NCI-H1417 (cell line): ENCODE data around the gene DPEP1.
A peak's percentile ranks its signal among the peaks of the same experiment; 100 is the strongest.

ENCODE experiments used
- DNase-seq, 3 experiments: peaks; one replicate each; lab custom pipeline; 2025; lab: John Stamatoyannopoulos, UW

Gene DPEP1

DNA sequence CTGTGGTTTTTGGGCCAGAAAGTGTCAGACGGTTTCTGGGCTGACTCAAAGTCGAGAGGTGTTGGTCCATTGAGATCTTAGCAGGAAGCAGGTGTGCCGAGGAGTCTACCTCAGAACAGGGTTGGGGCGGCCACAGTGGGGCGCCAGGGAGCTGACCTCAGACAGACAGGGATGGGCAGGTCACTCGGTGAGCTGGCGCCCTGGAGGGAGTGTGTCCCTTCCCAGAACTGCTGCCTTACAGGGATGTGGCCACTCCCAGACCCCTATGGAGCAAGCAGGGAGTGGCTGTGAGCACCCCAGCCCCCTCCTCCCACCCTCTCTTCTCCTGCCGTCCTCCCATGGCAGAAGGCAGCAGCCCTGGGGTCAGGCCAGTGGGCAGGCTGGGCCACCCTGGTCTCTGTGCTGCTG lies 14.0 kb upstream of the DPEP1 start:
- DNase-seq = peak in 1 of 3 experiments; percentile 19

DNA sequence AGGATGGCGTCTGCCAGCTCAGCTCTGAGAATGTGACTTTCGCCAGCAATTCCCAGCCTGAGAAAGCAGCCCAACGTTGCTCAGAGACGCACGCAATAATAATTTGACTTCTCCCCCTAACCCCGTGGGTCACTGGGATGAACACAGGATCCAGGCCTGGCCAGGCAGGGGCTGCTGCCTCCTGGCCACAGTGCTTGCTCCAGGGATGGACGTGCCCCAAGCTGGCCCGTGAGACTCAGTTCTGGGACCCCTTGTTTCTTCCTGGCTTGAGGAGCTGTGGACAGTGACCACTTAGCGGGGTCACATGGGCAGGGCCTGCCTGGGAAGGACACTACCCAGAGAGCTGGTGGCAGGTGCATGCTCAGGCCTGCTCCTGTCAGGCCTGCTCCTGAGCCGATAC lies 13.5 kb upstream of the DPEP1 start:
- no peak for DNase-seq

DNA sequence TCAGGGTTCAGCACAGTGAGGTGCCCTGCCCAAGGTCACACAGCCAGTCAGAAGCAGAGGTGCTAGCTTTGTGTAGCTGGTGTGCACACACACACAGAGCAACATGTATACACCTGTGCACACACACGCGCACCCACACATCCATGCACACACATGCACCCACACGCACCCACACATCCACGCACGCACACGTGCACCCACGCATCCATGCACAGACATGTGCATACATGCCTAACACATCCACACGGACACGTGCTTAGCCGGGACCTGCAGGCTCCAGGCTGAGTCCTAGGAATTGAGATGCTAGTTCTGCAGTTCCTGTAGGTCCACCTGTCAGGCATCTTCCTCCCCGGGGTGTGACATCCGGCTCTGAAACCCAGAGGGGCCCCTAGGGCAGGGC lies 13.0 kb upstream of the DPEP1 start:
- DNase-seq = no peak

DNA sequence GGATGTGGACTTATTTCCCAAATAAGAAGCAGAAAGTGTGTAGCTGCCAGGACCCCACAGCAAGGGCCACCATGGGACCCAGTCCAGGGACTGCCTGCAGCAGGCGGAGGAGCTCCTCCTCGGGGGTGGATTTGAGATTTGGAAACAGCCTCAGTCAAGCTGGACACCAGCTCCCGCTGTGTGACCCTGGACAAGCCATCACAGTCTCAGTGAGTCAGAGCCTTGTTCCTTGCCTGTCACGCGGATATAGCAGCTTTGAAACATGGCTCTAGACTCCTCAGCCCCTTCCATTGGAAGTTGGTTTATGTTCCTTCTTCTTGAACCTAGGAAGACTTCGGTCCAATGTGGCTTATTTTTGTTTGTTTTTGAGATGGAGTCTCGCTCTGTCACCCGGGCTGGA lies 12.5 kb upstream of the DPEP1 start:
- no peak for DNase-seq

DNA sequence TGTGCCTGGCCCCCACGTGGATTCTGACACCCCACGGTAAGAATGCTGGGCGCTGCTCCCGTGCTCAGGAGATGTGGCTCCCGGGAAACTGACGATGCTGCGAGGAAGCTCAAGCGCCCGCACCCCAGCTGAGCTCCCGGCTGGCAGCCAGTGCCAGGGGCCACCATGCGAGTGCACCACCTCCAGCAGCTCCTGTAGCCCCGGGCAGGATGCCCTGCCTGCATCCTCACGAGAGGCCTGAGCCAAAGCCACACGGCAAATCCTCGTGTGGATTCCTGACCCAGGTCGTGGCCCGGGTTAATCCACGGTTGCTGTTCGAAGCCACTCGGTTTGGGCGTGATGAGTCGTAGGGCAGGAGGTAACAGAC lies 11.6 kb upstream of the DPEP1 start:
- no peak for DNase-seq

DNA sequence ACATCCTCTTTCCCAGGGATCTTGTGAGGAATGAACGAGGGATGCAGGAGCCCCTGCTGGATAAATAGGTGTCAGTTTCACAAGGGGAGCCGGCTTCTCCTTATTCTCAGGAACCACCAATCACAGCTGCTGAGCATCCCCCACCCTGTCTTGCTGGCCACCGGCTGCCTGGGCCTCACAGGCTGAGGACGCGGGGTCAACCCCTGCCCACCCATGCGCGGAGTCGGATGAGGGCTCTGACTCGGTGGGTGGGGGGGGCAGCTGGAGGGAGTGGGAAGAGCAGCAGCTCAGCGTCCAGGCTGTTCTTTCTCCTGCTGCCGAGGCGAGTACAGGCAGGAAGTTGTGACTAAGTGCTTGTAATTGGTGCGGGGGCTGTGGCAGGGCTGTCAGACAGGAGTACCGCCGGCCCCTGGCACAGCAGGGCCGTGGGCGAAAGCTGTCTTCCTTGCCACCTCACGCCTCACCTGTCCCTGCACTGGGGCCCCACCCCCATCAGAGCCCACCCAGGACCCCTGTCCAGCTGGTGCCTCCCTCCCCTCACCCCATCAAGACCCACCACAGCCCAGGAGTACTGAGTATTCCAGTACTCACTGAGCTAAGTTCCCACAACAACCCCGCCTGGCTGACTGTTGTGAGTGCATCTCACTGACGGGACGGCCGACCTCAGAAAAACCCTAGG lies 11.0 kb upstream of the DPEP1 start:
- peak in 2 of 3 experiments; percentile 43 to 66 for DNase-seq

DNA sequence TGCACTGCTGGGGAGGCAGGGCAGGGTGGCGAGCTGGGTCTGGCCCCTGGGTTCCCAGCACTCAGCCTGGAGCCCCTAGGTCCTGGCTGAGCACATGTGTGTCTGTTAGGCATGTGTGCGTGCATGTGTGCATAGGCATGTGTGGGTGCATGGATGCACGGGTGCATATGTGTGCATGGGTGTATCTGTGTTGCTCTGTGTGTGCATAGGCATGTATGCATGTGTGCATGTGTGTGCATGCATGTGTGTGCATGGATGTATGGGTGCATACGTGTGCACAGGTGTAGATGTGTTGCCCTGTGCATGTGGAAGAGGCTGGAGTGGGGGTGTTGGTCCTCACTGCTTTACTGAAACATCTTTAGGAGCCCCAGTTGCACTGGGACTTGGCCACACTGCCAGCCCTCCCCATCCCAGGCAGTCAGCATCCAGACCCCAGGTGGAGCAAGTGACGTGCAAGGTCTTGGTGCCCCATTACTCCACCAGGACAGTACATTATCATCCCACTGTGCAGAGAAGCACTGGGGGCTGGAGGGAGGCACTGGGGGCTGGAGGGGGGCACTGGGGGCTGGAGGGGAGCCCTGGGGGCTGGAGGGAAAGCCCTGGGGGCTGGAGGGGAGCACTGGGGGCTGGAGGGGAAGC lies 10.4 kb upstream of the DPEP1 start:
- no peak for DNase-seq

GRCh38 chr16:89604764-89605163 lies 8.7 kb upstream of the DPEP1 start:
- no peak for DNase-seq

DNA sequence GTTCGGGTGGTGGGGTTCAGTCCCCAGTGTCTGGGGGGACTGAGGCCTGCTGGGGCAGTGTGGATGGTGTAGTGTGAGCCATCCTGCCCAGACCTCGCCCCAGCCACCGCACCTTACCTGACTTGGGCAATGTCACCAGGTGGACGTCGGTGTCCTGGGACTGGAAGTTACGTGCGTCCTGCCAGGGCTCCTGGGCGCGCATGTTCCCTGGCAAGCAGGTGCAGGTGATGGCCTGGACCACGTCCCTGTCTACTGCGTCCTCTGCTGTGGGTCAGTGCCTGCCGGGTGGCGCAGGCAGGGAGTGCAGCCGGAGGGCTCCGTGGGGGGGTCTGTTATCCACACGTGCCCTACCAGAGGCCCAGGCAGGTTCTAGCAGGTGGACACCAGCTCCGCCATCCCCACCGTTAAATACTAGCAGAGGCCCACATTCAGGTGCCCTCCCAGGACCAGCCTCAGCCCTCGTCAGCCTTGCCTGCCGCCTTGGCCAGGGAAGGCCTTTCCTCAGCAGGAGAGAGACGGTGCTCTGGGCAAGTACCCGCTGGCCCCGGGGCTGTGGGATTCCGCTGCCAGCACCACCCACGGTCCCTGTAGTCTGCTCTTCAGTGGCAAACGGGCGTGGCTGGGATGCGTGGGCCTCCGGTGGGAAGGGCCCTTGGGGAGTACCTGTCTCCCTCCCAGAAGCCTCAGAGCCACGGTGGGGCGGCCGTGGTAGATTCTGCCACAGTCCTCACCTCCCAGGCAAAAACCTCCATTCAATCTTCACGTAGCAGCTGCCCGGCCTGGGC lies 8.1 kb upstream of the DPEP1 start:
- DNase-seq = no peak

GRCh38 chr16:89606006-89606405 lies 7.4 kb upstream of the DPEP1 start:
- DNase-seq = no peak

GRCh38 chr16:89607453-89607852 lies 6.0 kb upstream of the DPEP1 start:
- DNase-seq = no peak

DNA sequence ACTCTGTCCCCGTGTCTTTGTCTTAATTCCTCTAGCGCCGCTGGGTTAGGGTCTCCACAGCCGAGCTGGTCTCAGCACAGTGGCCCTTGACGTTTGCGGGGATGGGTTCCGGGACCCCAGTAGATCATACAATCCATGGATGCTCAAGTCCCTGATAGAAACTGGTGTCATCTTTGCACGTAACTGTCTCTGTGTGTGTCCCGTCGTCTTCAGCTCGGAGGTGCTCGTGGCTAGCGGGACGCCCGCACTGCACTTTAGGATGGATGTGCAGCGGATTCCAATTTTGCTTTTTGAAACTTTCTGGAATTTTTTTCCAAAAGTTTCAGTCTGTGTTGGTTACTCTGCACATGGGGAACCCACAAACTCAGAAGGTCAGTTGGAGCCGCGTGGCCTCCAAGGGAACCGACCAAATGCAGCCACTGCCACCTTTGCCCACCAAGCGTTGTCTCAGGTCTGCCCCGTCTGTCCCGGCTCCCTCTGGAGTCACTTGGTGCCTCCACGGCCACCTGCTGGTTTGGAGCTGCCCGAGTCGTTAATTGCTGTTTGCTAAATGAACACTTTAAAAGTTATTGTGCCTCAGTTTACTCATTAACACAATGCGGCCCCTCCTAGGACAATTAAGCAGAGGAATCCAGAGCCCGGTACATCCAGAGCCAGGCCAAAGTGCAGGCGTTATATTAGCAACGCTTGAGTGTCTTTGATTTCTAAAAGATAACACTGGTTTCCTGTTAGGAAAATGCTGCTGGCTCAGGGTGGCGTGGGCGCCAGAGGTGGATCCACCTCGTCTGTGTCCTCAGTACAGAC lies 5.3 kb upstream of the DPEP1 start:
- DNase-seq = no peak

- no peak for DNase-seq
Measured at GRCh38 chr16:89610108-89610453, 3.4 kb upstream of the DPEP1 start.

GRCh38 chr16:89612415-89613166 lies 851 bp upstream of the DPEP1 start:
- DNase-seq = peak in 1 of 3 experiments; percentile 4

GRCh38 chr16:89613954-89614459 lies 565 bp downstream of the DPEP1 start:
- no peak for DNase-seq

- no peak for DNase-seq
Measured at GRCh38 chr16:89615176-89615575, 1.7 kb downstream of the DPEP1 start.

DNA sequence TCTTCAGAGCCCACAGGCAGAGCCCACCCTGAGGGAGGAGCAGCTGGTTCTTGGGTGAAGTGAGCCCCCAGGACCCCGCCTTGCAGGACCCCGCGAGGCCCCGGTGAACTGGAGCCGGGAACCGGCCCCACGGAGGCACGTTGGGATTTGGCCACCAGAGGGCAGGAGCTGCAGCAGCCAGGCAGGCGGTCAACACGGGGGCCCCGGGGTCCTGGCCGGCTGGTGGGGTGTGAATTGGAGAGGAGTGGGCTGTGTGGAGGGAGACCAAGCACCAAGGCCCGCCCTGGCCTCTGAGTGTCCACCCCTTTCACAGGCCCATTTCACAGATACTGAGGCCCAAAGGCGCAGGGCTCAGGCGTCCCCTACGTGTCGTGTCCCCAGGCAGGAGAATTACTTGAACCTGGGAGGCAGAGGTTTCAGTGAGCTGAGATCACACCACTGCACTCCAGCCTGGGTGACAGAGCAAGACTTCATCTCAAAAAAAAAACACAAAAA lies 2.2 kb downstream of the DPEP1 start:
- DNase-seq = no peak

GRCh38 chr16:89616623-89617022 lies 3.2 kb downstream of the DPEP1 start:
- DNase-seq = no peak

DNA sequence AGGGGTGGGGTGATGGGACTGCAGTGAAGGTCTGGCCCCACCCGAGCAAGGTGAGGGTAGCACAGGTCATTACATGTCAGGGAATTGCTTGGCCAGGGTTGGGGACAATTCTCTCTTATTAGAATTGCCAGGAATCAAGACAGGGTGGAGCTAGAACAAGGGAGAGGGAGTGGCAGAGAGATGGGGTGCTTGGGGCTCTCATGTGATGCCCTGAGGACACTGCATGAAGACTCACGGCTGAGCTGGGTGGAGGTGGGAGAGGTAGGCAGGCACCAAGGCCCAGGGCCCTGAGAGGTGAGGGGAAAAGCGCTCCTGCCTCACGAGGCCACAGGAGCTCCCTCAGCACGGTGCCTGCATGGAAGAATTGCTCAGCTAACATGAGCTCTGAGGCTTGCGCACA lies 3.6 kb downstream of the DPEP1 start:
- DNase-seq = no peak

DNA sequence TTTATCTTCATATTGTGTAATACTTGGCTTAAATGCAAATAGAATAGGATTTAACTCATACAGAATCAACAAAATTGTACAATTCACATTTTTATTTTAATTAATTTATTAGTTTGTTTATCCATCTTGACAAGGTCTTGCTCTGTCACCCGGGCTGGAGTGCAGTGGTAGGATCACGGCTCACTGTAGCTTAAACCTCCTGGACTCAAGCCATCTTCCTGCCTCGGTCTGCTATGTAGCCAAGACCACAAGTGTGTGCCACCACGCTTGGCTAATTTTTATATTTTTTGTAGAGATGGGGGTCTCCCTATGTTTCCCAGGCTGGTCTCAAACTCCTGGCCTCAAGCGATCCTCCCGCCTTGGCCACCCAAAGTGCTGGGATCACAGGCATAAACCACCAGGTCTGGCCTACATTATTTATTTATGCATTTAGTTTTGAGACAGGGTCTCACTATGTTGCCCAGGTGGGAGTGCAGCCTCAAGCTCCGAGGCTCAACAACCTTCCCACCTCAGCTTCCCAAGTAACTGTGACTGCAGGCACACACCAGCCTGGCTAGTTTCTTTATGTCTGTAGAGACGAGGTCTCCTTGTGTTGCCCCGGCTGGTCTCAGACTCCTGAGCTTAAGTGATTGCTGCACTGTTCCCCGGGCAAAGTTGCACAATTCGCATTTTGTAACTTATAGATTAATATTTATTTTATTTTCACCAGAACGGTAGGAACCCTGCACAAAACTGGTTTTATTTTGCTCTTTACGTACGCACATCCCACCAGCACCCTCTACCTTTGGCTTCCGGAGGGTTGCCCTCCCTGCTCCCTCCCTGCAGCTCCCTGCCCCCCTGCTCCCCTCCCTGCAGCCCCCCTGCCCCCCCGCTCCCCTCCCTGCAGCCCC lies 4.9 kb downstream of the DPEP1 start:
- DNase-seq = no peak
